ENCODE results near the gene ARL14EP.

ARL14EP gene

GRCh38 chr11:30326906-30327305 is 4.0 kb downstream of the ARL14EP start:
- no peak for DNase-seq (ENCODE audit: low read depth)

- no peak for DNase-seq (ENCODE audit: low read depth)
Measured at GRCh38 chr11:30328681-30329080, 5.8 kb downstream of the ARL14EP start.

GRCh38 chr11:30329150-30329940 is 6.4 kb downstream of the ARL14EP start:
- DNase-seq (ENCODE audit: low read depth), result no peak

- no peak for DNase-seq (ENCODE audit: low read depth)
Measured at GRCh38 chr11:30333405-30333804, 10.5 kb downstream of the ARL14EP start.

GRCh38 chr11:30342736-30343166 is 19.8 kb downstream of the ARL14EP start:
- DNase-seq (ENCODE audit: low read depth), result no peak

- no peak for DNase-seq (ENCODE audit: low read depth)
Measured at GRCh38 chr11:30344085-30344484, 21.2 kb downstream of the ARL14EP start.

- no peak for DNase-seq (ENCODE audit: low read depth)
Measured at GRCh38 chr11:30345644-30346043, 22.7 kb downstream of the ARL14EP start.

- peak; percentile 34 for DNase-seq (ENCODE audit: low read depth)
Measured at GRCh38 chr11:30346068-30346688, 23.3 kb downstream of the ARL14EP start.

- no peak for DNase-seq (ENCODE audit: low read depth)
Measured at GRCh38 chr11:30348035-30348434, 25.1 kb downstream of the ARL14EP start.

GRCh38 chr11:30349885-30350284 is 27.0 kb downstream of the ARL14EP start:
- DNase-seq (ENCODE audit: low read depth), result no peak

- no peak for DNase-seq (ENCODE audit: low read depth)
Measured at GRCh38 chr11:30350384-30350783, 27.5 kb downstream of the ARL14EP start.

- no peak for DNase-seq (ENCODE audit: low read depth)
Measured at GRCh38 chr11:30351061-30351460, 28.2 kb downstream of the ARL14EP start.

- DNase-seq (ENCODE audit: low read depth), result no peak
Measured at GRCh38 chr11:30356391-30356790, 33.5 kb downstream of the ARL14EP start.

GRCh38 chr11:30357872-30358271 is 35.0 kb downstream of the ARL14EP start:
- no peak for DNase-seq (ENCODE audit: low read depth)

GRCh38 chr11:30358536-30358935 is 35.6 kb downstream of the ARL14EP start:
- DNase-seq (ENCODE audit: low read depth), result no peak

- DNase-seq (ENCODE audit: low read depth), result no peak
Measured at GRCh38 chr11:30360741-30361140, 37.8 kb downstream of the ARL14EP start.

GRCh38 chr11:30364139-30364836 is 41.4 kb downstream of the ARL14EP start:
- DNase-seq (ENCODE audit: low read depth), result no peak

GRCh38 chr11:30364837-30365482 is 42.1 kb downstream of the ARL14EP start:
- DNase-seq (ENCODE audit: low read depth), result no peak

- no peak for DNase-seq (ENCODE audit: low read depth)
Measured at GRCh38 chr11:30365793-30366517, 43.1 kb downstream of the ARL14EP start.

- DNase-seq (ENCODE audit: low read depth), result no peak
Measured at GRCh38 chr11:30368394-30368793, 45.5 kb downstream of the ARL14EP start.

GRCh38 chr11:30370164-30370563 is 47.3 kb downstream of the ARL14EP start:
- no peak for DNase-seq (ENCODE audit: low read depth)

- no peak for DNase-seq (ENCODE audit: low read depth)
Measured at GRCh38 chr11:30377347-30377746, 54.4 kb downstream of the ARL14EP start.

All from GM04504 (cell line).